GM18870 (cell line): ENCODE data around the gene DLD.
"Not testable (repeated sequence)": the region's sequence is repeated elsewhere in the genome, so short reads cannot be mapped to it uniquely, and the experiment has no call there.

Experiments
- ATAC-seq: cut with Tn5 transposase; IDR thresholded peaks from one replicate; pipeline ENCODE4 v1.9.1; 2021; ENCODE audit warnings: moderate library complexity; ENCODE audit not compliant: unreplicated experiment

The DLD gene

GRCh38 chr7:107890962-107891635 lies at the start of gene DLD:
Gene DLD, plus strand, starts transcription at chr7:107891183. Its CDS starts 68 bp downstream, at chr7:107891251.
- ATAC-seq, result peak; percentile 97

- no peak for ATAC-seq
These were observed 48.8 kb upstream of the DLD start for GRCh38 chr7:107842213-107842612.

- ATAC-seq, result no peak
These were observed 47.8 kb upstream of the DLD start for GRCh38 chr7:107843184-107843583.

GRCh38 chr7:107846324-107846723 lies 44.7 kb upstream of the DLD start:
- ATAC-seq, result no peak

GRCh38 chr7:107847168-107847835 lies 43.7 kb upstream of the DLD start:
- ATAC-seq, result no peak

GRCh38 chr7:107847836-107848175 lies 43.2 kb upstream of the DLD start:
- ATAC-seq, result not testable (repeated sequence)

GRCh38 chr7:107848211-107848610 lies 42.8 kb upstream of the DLD start:
- not testable (repeated sequence) for ATAC-seq

GRCh38 chr7:107850216-107850615 lies 40.8 kb upstream of the DLD start:
- no peak for ATAC-seq

GRCh38 chr7:107850643-107851042 lies 40.3 kb upstream of the DLD start:
- no peak for ATAC-seq

- no peak for ATAC-seq
These were observed 36.5 kb upstream of the DLD start for GRCh38 chr7:107854454-107854853.

GRCh38 chr7:107854989-107855388 lies 36.0 kb upstream of the DLD start:
- no peak for ATAC-seq

GRCh38 chr7:107856806-107857540 lies 34.0 kb upstream of the DLD start:
- ATAC-seq, result no peak

- no peak for ATAC-seq
These were observed 33.5 kb upstream of the DLD start for GRCh38 chr7:107857541-107857912.

GRCh38 chr7:107858280-107858679 lies 32.7 kb upstream of the DLD start:
- no peak for ATAC-seq

- no peak for ATAC-seq
These were observed 30.6 kb upstream of the DLD start for GRCh38 chr7:107860279-107860961.

- no peak for ATAC-seq
These were observed 29.9 kb upstream of the DLD start for GRCh38 chr7:107860981-107861652.

GRCh38 chr7:107865956-107866775 lies 24.8 kb upstream of the DLD start:
- ATAC-seq, result no peak

GRCh38 chr7:107867858-107868466 lies 23.0 kb upstream of the DLD start:
- no peak for ATAC-seq

GRCh38 chr7:107870427-107871000 lies 20.5 kb upstream of the DLD start:
- no peak for ATAC-seq
